ENCODE data around the gene DPY19L3.

- TF ChIP-seq, protein P1, sequence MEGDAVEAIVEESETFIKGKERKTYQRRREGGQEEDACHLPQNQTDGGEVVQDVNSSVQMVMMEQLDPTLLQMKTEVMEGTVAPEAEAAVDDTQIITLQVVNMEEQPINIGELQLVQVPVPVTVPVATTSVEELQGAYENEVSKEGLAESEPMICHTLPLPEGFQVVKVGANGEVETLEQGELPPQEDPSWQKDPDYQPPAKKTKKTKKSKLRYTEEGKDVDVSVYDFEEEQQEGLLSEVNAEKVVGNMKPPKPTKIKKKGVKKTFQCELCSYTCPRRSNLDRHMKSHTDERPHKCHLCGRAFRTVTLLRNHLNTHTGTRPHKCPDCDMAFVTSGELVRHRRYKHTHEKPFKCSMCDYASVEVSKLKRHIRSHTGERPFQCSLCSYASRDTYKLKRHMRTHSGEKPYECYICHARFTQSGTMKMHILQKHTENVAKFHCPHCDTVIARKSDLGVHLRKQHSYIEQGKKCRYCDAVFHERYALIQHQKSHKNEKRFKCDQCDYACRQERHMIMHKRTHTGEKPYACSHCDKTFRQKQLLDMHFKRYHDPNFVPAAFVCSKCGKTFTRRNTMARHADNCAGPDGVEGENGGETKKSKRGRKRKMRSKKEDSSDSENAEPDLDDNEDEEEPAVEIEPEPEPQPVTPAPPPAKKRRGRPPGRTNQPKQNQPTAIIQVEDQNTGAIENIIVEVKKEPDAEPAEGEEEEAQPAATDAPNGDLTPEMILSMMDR (IDR thresholded peaks at IDR 0.05; ENCODE audit: low read depth, low read length) = no peak
- no peak for TF ChIP-seq EZH2phosphoT487 (IDR thresholded peaks at IDR 0.05; ENCODE audit: low read depth)
These were observed 36.8 kb upstream of the DPY19L3 start for GRCh38 chr19:32368787-32369186.

Measured in OCI-LY3 (cell line).